SJCRH30 (cell line): ENCODE data around the gene MRPS10. TPM values are rescaled to one million over a fixed set of nuclear protein-coding genes. Genes with fewer than 3 reads are reported as not detected.
"Not testable (repeated sequence)": the region's sequence is repeated elsewhere in the genome, so short reads cannot be mapped to it uniquely, and the experiment has no call there.

ENCODE experiments used
- DNase-seq, 2 experiments: peaks; one replicate each; pipeline ENCODE4 v3.0.0-alpha.2; 2015 to 2020
- H3K27ac ChIP-seq: fragments of 250-450 bp; sonication (Bioruptor Pico); 2 replicates; pipeline ENCODE4 v1.5.1; 2020; ENCODE audit warnings: mild to moderate bottlenecking, moderate library complexity
- H3K27me3 ChIP-seq: fragments of 250-450 bp; sonication (Bioruptor Pico); 2 replicates; pipeline ENCODE4 v1.5.1; 2020; ENCODE audit warnings: mild to moderate bottlenecking, moderate library complexity
- H3K36me3 ChIP-seq: fragments of 250-450 bp; sonication (Bioruptor Pico); 2 replicates; pipeline ENCODE4 v1.5.1; 2020; ENCODE audit warnings: mild to moderate bottlenecking, moderate library complexity
- H3K4me1 ChIP-seq: fragments of 250-450 bp; sonication (Bioruptor Pico); 2 replicates; pipeline ENCODE4 v1.5.1; 2020; ENCODE audit warnings: mild to moderate bottlenecking, moderate library complexity
- H3K4me3 ChIP-seq: fragments of 250-450 bp; sonication (Bioruptor Pico); 2 replicates; pipeline ENCODE4 v1.5.1; 2020; ENCODE audit warnings: mild to moderate bottlenecking, moderate library complexity
- H3K9me3 ChIP-seq: fragments of 250-450 bp; sonication (Bioruptor Pico); replicated peaks from 2 replicates; pipeline ENCODE4 v1.5.1; 2020; ENCODE audit warnings: mild to moderate bottlenecking, moderate library complexity
- total RNA-seq: library from RNA; depleted of rRNA; stranded (reverse); fragments of >200 nt; shearing (Covaris generic); gene quantifications from 2 replicates; pipeline ENCODE4 v1.2.3, GENCODE V29; 2014

Gene MRPS10
- total RNA-seq, 1 experiment from 2014 or later = 59.5 TPM

DNA sequence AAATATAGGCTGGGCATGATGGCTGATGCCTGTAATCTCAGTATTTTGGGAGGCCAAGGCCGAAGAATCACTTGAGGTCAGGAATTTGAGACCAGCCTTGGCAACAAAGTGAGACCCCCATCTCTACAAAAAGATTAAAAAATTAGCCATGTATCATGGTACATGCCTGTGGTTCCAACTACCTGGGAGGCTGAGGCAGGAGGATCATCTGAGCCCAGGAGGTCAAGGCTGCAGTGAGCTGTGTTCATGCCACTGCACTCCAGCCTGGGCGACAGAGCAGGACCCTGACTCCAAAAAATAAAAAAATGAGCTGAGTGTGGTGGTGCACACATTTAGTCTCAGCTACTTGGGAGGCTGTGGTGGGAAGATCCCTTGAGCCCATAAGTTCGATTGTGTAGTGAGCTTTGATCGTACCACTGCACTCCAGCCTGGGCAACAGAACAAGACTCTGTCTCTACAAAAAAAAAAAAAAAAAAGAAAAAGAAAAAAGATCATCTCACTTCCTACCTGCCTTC is 12.8 kb downstream of the MRPS10 start:
- H3K36me3 ChIP-seq = peaks cover 19% of the 10 kb centered on the region
- DNase-seq = no peak
- no peaks in the 10 kb centered on the region for H3K9me3 ChIP-seq
- H3K27me3 ChIP-seq = no peaks in the 10 kb centered on the region
- no peak overlapping the region for H3K27ac ChIP-seq
- no peaks in the 10 kb centered on the region; the same call in 1 of the 2 replicates for H3K4me1 ChIP-seq
- H3K4me3 ChIP-seq = no peak overlapping the region

DNA sequence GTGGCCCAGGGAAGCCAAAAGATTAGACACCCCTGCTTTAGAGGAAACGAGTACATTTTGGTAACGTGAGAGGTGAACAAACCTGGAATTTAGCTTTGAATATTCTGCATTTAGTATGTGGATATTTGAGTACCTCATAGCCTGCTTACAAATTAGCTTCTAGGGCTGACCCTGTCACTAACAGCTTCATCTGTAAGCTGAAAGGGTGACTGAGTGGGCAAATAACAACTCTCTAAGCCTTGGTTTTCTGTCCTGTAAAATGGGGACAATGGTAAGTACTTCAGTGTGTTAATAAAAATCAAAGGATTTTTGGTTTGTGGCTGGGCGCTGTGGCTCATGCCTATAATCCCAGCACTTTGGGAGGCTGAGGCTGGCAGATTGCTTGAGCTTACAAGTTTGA is 14.5 kb downstream of the MRPS10 start:
- peaks cover 7% of the 10 kb centered on the region for H3K36me3 ChIP-seq
- H3K4me1 ChIP-seq = no peaks in the 10 kb centered on the region; the same call in 1 of the 2 replicates
- no peak overlapping the region for H3K27ac ChIP-seq
- no peaks in the 10 kb centered on the region for H3K27me3 ChIP-seq
- no peaks in the 10 kb centered on the region for H3K9me3 ChIP-seq
- no peak overlapping the region for H3K4me3 ChIP-seq
- DNase-seq = no peak

DNA sequence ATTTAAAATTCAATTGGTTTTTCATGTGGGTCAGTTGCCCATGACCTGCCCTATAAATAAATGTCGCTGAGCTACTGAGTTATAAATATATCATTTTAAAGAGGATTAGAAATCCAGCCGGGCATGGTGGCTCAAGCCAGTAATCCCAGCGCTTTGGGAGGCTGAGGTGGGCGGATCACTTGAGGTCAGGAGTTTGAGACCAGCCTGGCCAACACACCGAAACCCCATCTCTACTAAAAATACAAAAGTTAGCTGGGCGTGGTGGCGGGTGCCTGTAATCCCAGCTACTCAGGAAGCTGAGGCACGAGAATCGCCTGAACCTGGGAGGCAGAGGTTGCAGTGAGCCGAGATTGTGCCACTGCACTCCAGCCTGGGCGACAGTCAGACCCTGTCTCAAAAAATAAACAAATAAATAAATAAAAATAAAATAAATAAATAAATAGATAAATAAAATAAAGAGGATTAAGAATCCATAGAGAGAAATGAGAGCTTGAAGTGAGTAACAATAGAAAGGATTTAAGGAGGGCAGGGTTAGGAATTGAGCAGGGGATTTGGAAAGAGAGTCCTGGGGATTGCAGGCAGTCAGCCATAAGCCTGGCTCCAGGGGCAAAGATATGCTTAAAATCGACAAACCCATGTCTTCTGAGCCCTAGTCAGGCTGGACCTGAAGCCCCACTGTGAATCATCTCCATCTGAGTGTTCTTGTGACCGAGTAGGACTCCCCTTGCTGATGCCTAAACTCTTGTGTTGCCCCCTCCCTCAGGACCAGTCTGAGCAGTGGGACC is 15.3 kb downstream of the MRPS10 start:
- H3K4me3 ChIP-seq, H3K4me1 ChIP-seq, H3K27me3 ChIP-seq, H3K36me3 ChIP-seq, H3K9me3 ChIP-seq, H3K27ac ChIP-seq, DNase-seq: not testable (repeated sequence)

DNA sequence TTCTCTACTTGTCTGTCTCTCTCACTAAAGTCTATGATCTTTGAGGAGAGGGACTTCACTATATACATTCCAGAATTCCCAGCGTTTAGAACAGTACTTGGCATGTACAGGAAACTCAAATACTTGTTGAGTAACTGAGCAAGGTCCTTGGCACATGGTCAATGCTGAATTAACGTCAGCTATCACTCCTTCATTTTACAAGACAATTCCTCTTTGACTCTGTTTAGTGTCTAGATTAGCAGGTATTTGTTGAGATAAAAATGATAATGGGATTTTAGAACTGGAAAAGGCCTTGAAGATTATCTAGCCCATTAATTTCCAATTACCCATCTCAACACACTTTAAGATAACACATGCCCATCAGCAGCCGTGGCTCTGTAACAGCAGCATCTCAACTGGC is 16.3 kb downstream of the MRPS10 start:
- H3K9me3 ChIP-seq = no peaks in the 10 kb centered on the region
- H3K27ac ChIP-seq = no peak overlapping the region
- H3K36me3 ChIP-seq = peaks cover 3% of the 10 kb centered on the region; the same call in 1 of the 2 replicates
- H3K4me1 ChIP-seq = no peaks in the 10 kb centered on the region; the same call in 1 of the 2 replicates
- no peak for DNase-seq
- H3K4me3 ChIP-seq = no peak overlapping the region
- no peaks in the 10 kb centered on the region for H3K27me3 ChIP-seq

DNA sequence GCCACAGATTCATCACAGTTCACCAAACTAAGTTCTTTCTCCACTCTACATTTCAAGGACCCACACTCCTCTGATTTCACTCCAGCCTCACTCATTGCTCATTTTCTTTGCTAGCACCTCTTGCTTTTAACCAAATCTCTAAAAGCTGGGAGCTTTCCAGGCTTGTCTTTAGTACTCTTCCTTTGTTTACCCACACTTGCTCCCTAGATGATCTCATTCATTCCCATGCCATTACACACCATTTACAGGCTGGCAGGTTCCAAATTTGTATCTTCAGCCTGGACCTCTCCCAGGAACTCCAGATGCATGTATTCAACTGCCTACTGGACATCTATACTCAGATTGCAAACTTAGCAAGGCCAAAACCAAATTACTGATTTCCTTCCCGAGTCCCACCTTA is 17.6 kb downstream of the MRPS10 start:
- DNase-seq = no peak
- Histone ChIP-seq H3K4me3 (no peak overlapping the region), H3K36me3 (no peaks in the 10 kb centered on the region), H3K27me3 (no peaks in the 10 kb centered on the region), H3K27ac (no peak overlapping the region), H3K9me3 (no peaks in the 10 kb centered on the region), H3K4me1 (no peaks in the 10 kb centered on the region; the same call in 1 of the 2 replicates)

DNA sequence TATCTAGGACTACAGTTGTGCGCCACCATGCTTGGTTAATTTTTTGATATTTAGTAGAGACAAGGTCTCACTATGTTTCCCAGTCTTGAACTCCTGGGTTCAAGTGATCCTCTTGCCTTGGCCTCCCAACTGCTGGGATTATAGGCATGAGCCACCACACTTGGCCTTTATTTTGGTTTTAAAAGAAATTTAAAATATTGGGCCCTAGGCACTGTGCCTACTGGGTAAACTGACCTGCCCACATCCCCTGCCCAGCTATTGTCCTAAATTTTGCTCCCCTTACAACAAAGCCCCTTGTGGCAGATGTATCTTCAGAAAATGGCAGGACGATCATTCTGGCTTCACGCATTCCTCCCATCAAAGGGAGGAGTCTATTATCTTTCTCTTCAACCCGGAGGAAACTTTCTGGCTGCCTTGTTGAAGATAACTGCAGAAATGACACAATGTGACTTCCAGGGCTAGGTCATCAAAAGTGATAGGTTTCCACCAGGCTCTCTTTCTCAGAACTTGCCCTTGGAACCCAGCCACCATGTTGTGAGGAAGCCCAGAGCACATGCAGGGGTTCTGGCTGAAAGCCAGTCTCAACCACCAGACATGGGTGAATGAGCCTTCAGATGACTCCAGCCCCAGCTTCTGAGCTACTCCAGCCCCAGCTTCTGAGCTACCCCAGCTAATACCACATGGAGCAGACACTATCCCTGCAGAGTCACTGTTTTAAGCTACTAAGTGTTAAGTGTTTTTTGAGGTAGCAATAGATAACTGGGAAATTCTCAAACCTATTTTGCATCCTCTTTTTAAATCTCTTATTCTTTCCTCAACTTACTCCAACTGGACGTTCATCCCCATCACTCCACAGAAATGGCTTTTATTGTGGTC is 18.3 kb downstream of the MRPS10 start:
- H3K36me3 ChIP-seq = no peaks in the 10 kb centered on the region
- DNase-seq = no peak
- H3K27ac ChIP-seq = no peak overlapping the region
- H3K4me1 ChIP-seq = no peaks in the 10 kb centered on the region; the same call in 1 of the 2 replicates
- no peaks in the 10 kb centered on the region for H3K9me3 ChIP-seq
- no peaks in the 10 kb centered on the region for H3K27me3 ChIP-seq
- no peak overlapping the region for H3K4me3 ChIP-seq

DNA sequence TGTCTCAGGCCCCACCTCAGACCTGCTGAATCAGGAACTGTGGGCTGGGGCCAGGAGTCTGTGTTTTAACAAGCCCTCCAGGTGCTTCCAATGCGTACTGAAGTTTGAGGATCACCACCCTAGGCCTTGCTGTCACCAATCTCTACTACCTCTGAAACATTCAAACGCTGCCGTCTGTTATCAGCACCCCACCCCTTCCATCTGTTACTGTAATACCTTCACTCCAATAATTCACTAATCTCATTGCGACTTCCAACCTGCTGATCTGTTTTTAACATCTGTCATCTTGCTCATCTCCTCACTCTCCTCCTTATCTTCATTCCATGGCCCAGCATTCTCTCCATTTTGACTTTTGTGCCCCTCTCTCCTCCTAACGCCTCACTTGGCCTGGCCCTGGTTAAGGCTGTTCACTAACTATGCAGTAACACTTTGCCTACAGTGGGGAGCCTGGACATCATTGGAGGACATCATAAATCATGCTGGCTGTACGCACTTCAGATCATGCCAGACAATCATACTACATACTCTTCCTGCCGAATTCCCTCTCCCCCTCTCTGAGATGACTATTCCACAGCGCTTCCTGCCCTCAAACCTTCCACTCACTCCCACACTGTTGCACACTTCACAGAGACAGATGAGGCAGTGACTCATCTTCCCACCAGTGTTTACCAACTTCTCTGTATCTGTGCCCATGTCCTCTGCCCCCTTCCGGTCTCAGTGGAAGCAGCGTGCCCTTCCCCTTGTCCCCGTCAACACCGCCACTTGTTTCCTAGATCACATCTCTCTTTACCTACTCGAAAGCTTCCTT is 19.9 kb downstream of the MRPS10 start:
- Histone ChIP-seq H3K9me3 (no peaks in the 10 kb centered on the region), H3K36me3 (no peaks in the 10 kb centered on the region), H3K27me3 (no peaks in the 10 kb centered on the region), H3K4me3 (no peak overlapping the region), H3K27ac (no peak overlapping the region), H3K4me1 (no peaks in the 10 kb centered on the region; the same call in 1 of the 2 replicates)
- no peak for DNase-seq

DNA sequence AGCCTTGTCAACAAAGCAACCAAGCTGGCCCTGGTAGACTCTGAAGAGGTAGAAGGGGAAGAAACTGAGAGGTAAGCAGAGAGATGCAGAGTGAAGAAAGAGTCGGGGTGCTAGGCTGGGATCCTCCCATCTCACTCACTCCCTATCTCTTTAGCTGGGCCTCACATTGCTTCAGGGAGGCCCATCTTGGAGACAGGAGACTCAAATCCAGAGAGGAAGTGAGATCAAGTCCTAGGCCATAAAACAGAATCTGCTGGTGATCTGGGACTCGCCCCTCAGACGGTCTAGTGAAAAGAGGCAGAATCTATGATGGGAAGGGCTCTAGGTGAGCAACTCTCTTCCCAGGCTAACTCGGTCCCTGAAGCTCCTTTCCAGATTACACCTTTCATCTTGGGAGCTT is 22.2 kb downstream of the MRPS10 start:
- no peak overlapping the region for H3K27ac ChIP-seq
- DNase-seq = no peak
- no peaks in the 10 kb centered on the region for H3K27me3 ChIP-seq
- H3K36me3 ChIP-seq = no peaks in the 10 kb centered on the region
- H3K9me3 ChIP-seq = no peaks in the 10 kb centered on the region
- no peak overlapping the region for H3K4me3 ChIP-seq
- peaks cover 5% of the 10 kb centered on the region; the same call in 1 of the 2 replicates for H3K4me1 ChIP-seq

DNA sequence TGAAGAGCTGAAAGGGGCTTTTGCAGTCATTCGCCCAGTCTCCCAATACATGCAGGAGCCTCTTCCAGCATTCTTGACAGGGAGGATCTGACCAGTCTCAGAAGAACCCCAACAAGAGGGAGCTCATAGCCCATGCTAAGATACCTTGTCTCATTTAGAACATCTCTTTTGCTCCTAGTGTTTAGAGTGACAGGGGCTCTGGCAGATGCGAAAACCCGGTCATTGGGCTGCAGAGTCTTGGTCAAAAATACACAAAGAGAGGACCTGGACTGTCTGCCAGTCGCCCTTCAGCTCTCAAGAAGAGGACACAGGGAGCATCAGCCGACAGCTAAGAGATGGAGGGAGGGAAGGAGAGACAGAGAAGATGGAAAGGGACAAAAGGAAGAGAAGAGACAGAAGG is 23.6 kb downstream of the MRPS10 start:
- Histone ChIP-seq H3K27ac (no peak overlapping the region), H3K36me3 (no peaks in the 10 kb centered on the region), H3K9me3 (no peaks in the 10 kb centered on the region), H3K27me3 (no peaks in the 10 kb centered on the region), H3K4me3 (no peak overlapping the region), H3K4me1 (peaks cover 5% of the 10 kb centered on the region; the same call in 1 of the 2 replicates)
- no peak for DNase-seq

DNA sequence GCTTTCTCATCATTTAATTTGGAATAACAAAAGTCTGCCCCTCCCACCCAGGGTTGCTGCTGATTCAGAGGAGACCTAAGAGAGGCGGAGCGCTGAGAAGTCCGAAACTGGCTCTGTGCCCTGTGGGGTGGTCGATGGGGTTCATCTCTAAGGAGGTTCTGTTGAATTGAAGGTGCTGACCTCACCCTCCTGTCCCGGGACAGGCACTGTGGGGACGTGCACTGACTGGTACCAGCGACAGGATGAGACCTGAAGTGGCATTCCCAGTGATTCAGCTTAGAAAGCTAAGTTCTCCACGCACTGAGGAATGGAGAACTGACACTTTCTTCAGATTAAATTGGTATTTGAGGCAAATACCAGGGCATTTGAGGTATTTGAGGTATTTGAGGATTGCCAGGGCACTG is 24.2 kb downstream of the MRPS10 start:
- Histone ChIP-seq H3K4me3 (no peak overlapping the region), H3K27me3 (no peaks in the 10 kb centered on the region), H3K9me3 (no peaks in the 10 kb centered on the region), H3K4me1 (peaks cover 5% of the 10 kb centered on the region; the same call in 1 of the 2 replicates), H3K36me3 (no peaks in the 10 kb centered on the region), H3K27ac (no peak overlapping the region)
- DNase-seq = no peak

DNA sequence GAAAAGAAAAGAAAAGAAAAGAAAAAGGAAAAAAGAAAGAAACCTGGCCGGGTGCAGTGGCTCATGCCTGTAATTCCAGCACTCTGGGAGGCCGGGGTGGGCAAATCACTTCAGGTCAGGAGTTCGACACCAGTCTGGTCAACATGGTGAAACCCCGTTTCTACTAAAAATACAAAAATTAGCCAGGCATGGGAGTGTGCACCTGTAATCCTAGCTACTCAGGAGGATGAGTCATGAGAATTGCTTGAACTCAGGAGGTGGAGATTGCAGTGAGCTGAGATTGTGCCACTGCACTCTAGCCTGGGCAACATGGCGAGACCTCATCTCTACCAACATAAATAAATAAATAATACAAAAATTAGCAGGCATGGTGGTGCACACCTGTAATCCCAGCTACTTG is 25.3 kb downstream of the MRPS10 start:
- not testable (repeated sequence) for H3K27me3 ChIP-seq, H3K36me3 ChIP-seq, H3K4me3 ChIP-seq, H3K27ac ChIP-seq, DNase-seq, H3K4me1 ChIP-seq, H3K9me3 ChIP-seq

DNA sequence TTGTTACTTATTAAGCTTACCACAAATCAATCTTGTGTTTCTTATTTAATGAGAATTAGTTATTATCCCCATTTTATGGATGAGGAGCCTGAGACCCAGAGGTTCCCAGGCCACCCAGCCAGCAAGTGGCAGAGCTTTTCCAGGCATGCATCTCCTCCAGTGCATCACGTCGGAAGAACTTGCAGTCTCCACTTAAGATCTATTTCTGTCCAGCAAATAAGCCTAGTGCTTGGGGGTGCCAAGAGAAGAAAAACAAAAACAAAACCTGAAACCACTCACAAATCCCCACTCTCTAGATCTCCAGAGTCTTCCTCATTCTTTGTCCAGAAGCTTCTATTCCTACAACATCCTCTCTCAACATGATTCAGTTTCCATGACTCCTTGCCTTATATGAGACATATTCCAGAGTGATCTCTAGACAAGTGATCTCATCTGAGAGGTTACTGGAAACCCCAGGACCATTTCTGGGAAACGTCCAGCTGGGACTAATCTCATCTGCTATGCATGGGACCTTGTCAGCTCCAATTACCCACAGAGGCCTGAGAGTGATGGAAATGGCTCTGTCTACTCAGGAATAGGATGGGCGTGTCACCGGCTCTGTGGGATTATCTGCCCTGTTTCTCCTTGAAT is 27.0 kb downstream of the MRPS10 start:
- DNase-seq = peak; percentile 67 to 84
- H3K4me3 ChIP-seq = no peak overlapping the region
- no peaks in the 10 kb centered on the region for H3K36me3 ChIP-seq
- H3K4me1 ChIP-seq = peaks cover 5% of the 10 kb centered on the region; the same call in 1 of the 2 replicates
- H3K27me3 ChIP-seq = no peaks in the 10 kb centered on the region
- no peak overlapping the region for H3K27ac ChIP-seq
- H3K9me3 ChIP-seq = no peaks in the 10 kb centered on the region

DNA sequence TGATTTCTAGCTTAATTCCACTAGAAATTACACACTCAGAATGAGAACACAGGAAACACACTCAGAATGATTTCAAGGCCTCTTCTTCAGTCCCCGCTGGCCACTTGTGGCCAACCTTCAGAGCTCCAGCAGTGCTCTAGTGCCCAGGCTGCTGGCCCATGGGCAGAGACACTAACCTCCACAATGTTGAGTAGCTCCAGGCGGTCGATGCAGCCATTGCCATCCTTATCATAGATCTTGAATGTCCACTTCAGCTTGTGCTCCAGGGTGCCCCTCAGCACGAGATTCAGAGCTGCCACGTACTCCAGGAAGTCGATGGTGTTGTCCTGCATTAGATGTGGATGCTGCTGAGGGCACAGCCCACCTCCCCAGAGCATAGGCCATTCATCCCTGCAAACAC is 29.3 kb downstream of the MRPS10 start:
- no peaks in the 10 kb centered on the region for H3K27me3 ChIP-seq
- no peak overlapping the region for H3K4me3 ChIP-seq
- no peak overlapping the region for H3K27ac ChIP-seq
- no peaks in the 10 kb centered on the region for H3K9me3 ChIP-seq
- no peaks in the 10 kb centered on the region for H3K36me3 ChIP-seq
- DNase-seq = no peak
- peaks cover 5% of the 10 kb centered on the region; the same call in 1 of the 2 replicates for H3K4me1 ChIP-seq

DNA sequence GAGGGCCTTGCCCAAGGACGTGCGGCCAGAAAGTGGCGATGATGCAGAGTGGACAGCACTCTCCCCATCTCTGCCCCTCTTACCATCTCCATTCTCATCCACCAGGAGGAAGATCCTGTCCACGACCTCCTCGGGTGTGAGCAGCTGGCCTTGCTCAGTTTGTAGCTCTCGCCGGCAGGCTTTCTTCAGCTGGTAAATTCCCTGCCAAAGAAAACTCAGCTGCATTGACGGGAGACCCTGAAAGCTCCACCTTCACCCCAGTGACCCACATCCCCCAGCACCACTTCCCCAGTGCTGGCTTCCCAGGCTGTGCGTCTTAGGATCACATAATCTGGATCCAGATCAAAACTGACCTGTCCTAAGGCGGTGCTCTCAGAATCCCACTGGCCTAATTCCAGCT is 32.1 kb downstream of the MRPS10 start:
- no peaks in the 10 kb centered on the region for H3K27me3 ChIP-seq
- H3K4me3 ChIP-seq = no peak overlapping the region
- no peak overlapping the region for H3K27ac ChIP-seq
- H3K36me3 ChIP-seq = no peaks in the 10 kb centered on the region
- DNase-seq = no peak
- no peaks in the 10 kb centered on the region for H3K9me3 ChIP-seq
- no peaks in the 10 kb centered on the region for H3K4me1 ChIP-seq
